Left hindlimb (tissue), 1 donor: ENCODE results near the gene SLC14A1.

ENCODE experiments used
- DNase-seq: peaks from one replicate; pipeline ENCODE4 v3.0.0-alpha.2; 2018

SLC14A1 gene

GRCh38 chr18:45760462-45761036 is 36.6 kb downstream of the SLC14A1 start:
- no peak for DNase-seq

- DNase-seq = no peak
These were observed 37.6 kb downstream of the SLC14A1 start for GRCh38 chr18:45761512-45762114.

- DNase-seq = no peak
These were observed 40.2 kb downstream of the SLC14A1 start for GRCh38 chr18:45764000-45764686.

- DNase-seq = no peak
These were observed 41.8 kb downstream of the SLC14A1 start for GRCh38 chr18:45765796-45766195.

GRCh38 chr18:45771587-45772480 is 47.9 kb downstream of the SLC14A1 start:
- DNase-seq = no peak

- DNase-seq = no peak
These were observed 50.1 kb downstream of the SLC14A1 start for GRCh38 chr18:45774065-45774521.

GRCh38 chr18:45775241-45775676 is 51.3 kb downstream of the SLC14A1 start:
- peak; percentile 82 for DNase-seq

GRCh38 chr18:45775743-45776142 is 51.8 kb downstream of the SLC14A1 start:
- DNase-seq = no peak

GRCh38 chr18:45777393-45777792 is 53.4 kb downstream of the SLC14A1 start:
- no peak for DNase-seq

GRCh38 chr18:45780568-45780967 is 56.6 kb downstream of the SLC14A1 start:
- DNase-seq = no peak

GRCh38 chr18:45782662-45783061 is 58.7 kb downstream of the SLC14A1 start:
- no peak for DNase-seq

GRCh38 chr18:45783097-45784075 is 59.4 kb downstream of the SLC14A1 start:
- DNase-seq = no peak

- DNase-seq = no peak
These were observed 61.2 kb downstream of the SLC14A1 start for GRCh38 chr18:45785134-45785533.

GRCh38 chr18:45786941-45787340 is 63.0 kb downstream of the SLC14A1 start:
- no peak for DNase-seq

- DNase-seq = no peak
These were observed 63.4 kb downstream of the SLC14A1 start for GRCh38 chr18:45787346-45787745.

GRCh38 chr18:45788861-45789260 is 64.9 kb downstream of the SLC14A1 start:
- no peak for DNase-seq

GRCh38 chr18:45792506-45793263 is 68.7 kb downstream of the SLC14A1 start:
- DNase-seq = no peak

- no peak for DNase-seq
These were observed 69.4 kb downstream of the SLC14A1 start for GRCh38 chr18:45793264-45793965.

- no peak for DNase-seq
These were observed 77.5 kb downstream of the SLC14A1 start for GRCh38 chr18:45801416-45802004.
